ENCODE results near the gene CDHR4. TPM values are rescaled to one million over a fixed set of nuclear protein-coding genes. Genes with fewer than 3 reads are reported as not detected.
A peak's percentile ranks its signal among the peaks of the same experiment; 100 is the strongest.

The CDHR4 gene
- total and polyA plus RNA-seq, 3 donors from 2014 or later = 5.5 to 11.7 (median 5.9) TPM

DNA sequence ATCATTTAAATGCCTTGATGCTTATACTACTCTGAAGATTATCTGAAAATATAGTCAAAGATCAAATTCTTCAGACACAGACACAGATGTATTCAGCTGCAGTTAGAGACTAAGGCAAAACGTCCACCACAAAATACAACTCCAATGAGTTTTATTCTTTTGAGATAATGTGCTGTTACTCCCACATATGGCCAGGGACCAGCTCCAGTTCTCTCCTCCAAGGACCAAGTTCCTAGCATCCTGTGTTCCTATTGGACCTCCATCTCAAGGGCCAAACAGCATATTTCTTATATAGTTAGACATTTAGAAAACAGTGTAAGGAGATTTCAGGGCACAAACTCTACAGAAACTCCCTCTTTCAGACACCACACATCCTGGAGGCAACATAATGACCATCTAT lies 40.4 kb downstream of the CDHR4 start:
- TF ChIP-seq POLR2A (IDR thresholded peaks at IDR 0.05) = no peak
- Histone ChIP-seq H3K27ac (peak overlapping the region; percentile 21 to 51), H3K4me3 (no peak overlapping the region), H3K27me3 (no peaks in the 10 kb centered on the region), H3K9me3 (no peaks in the 10 kb centered on the region), H3K36me3 (ENCODE audit: low read depth, missing control alignments) (no peaks in the 10 kb centered on the region), H3K4me1 (peaks cover 30% of the 10 kb centered on the region)
- intact Hi-C loops (cut with DNase I; ENCODE audit: low total_unique reads) = no loop called here
- peak; percentile 67 for DNase-seq
- WGBS, 2 donors = 27 to 41% methylated on average over 1 of the region's 1 CpG

DNA sequence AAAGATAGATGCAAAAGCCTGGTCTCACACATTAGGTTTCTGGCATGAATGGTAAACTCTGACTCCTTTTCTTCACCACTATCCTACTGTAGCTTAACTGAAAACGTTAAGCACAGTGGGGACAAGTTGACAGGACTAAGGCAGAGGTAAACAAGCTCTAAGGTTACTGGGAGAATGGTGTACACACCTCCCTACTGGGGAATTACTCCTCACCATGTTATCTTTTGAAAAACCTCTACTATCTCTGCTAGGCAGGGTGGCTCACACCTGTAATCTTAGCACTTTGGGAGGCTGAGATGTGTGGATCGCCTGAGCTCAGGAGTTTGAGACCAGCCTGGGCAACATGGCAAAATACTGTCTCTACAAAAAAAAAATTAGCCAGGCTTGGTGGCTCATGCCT lies 42.5 kb downstream of the CDHR4 start:
- DNase-seq = no peak
- no peaks in the 10 kb centered on the region for H3K27me3 ChIP-seq
- WGBS, 2 donors = 49 to 85% methylated on average over 2 of the region's 2 CpGs
- TF ChIP-seq POLR2A (IDR thresholded peaks at IDR 0.05) = no peak
- TF ChIP-seq, protein P1, sequence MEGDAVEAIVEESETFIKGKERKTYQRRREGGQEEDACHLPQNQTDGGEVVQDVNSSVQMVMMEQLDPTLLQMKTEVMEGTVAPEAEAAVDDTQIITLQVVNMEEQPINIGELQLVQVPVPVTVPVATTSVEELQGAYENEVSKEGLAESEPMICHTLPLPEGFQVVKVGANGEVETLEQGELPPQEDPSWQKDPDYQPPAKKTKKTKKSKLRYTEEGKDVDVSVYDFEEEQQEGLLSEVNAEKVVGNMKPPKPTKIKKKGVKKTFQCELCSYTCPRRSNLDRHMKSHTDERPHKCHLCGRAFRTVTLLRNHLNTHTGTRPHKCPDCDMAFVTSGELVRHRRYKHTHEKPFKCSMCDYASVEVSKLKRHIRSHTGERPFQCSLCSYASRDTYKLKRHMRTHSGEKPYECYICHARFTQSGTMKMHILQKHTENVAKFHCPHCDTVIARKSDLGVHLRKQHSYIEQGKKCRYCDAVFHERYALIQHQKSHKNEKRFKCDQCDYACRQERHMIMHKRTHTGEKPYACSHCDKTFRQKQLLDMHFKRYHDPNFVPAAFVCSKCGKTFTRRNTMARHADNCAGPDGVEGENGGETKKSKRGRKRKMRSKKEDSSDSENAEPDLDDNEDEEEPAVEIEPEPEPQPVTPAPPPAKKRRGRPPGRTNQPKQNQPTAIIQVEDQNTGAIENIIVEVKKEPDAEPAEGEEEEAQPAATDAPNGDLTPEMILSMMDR (IDR thresholded peaks at IDR 0.05) = no peak
- peak overlapping the region in 1 of 2 donors; percentile 55 for H3K27ac ChIP-seq
- H3K36me3 ChIP-seq (ENCODE audit: low read depth, missing control alignments) = no peaks in the 10 kb centered on the region
- H3K9me3 ChIP-seq = no peaks in the 10 kb centered on the region
- intact Hi-C loops (cut with DNase I; ENCODE audit: low total_unique reads) = no loop called here
- H3K4me3 ChIP-seq = no peak overlapping the region
- H3K4me1 ChIP-seq = peaks cover 47% of the 10 kb centered on the region

- Histone ChIP-seq H3K4me3 (no peak overlapping the region), H3K4me1 (peaks cover 51% of the 10 kb centered on the region), H3K36me3 (ENCODE audit: low read depth, missing control alignments) (no peaks in the 10 kb centered on the region), H3K9me3 (no peaks in the 10 kb centered on the region), H3K27ac (peak overlapping the region; percentile 39 to 48), H3K27me3 (no peaks in the 10 kb centered on the region)
- DNase-seq = no peak
- 25 to 32% methylated on average over 1 of the region's 1 CpG for WGBS, 2 donors
- TF ChIP-seq POLR2A (IDR thresholded peaks at IDR 0.05) = no peak
- TF ChIP-seq, protein P1 (IDR thresholded peaks at IDR 0.05) = no peak
- intact Hi-C loops (cut with DNase I; ENCODE audit: low total_unique reads) = no loop called here
Measured at GRCh38 chr3:49756036-49756435, 43.6 kb downstream of the CDHR4 start.

GRCh38 chr3:49754536-49754935 lies 45.1 kb downstream of the CDHR4 start:
- no peak for DNase-seq
- Histone ChIP-seq H3K4me1 (peaks cover 53% of the 10 kb centered on the region), H3K27me3 (no peaks in the 10 kb centered on the region), H3K27ac (peak overlapping the region; percentile 55 to 70), H3K36me3 (ENCODE audit: low read depth, missing control alignments) (no peaks in the 10 kb centered on the region), H3K4me3 (no peak overlapping the region), H3K9me3 (no peaks in the 10 kb centered on the region)
- intact Hi-C loops (cut with DNase I; ENCODE audit: low total_unique reads) = no loop called here
- 53 to 82% methylated on average over 1 of the region's 1 CpG for WGBS, 2 donors
- no peak for TF ChIP-seq POLR2A (IDR thresholded peaks at IDR 0.05)
- TF ChIP-seq, protein P1 (IDR thresholded peaks at IDR 0.05) = no peak

- WGBS, 2 donors = 65 to 67% methylated on average over 4 of the region's 4 CpGs
- TF ChIP-seq POLR2A (IDR thresholded peaks at IDR 0.05) = no peak
- TF ChIP-seq, protein P1 (IDR thresholded peaks at IDR 0.05) = no peak
- Histone ChIP-seq H3K4me1 (peaks cover 55% of the 10 kb centered on the region), H3K9me3 (no peaks in the 10 kb centered on the region), H3K27me3 (no peaks in the 10 kb centered on the region), H3K36me3 (ENCODE audit: low read depth, missing control alignments) (peaks cover 3% of the 10 kb centered on the region), H3K27ac (peak overlapping the region; percentile 55 to 70), H3K4me3 (no peak overlapping the region)
- DNase-seq = no peak
- intact Hi-C loops (cut with DNase I; ENCODE audit: low total_unique reads) = no loop called here
Measured at GRCh38 chr3:49751501-49751900, 48.2 kb downstream of the CDHR4 start.

Measured in testis (tissue), 3 donors.